Measurements from ENCODE around the gene CCR7. TPM values are rescaled to one million over a fixed set of nuclear protein-coding genes. Genes with fewer than 3 reads are reported as not detected.

CCR7 gene
- total RNA-seq, 1 donor from 2014 or later: not detected

DNA sequence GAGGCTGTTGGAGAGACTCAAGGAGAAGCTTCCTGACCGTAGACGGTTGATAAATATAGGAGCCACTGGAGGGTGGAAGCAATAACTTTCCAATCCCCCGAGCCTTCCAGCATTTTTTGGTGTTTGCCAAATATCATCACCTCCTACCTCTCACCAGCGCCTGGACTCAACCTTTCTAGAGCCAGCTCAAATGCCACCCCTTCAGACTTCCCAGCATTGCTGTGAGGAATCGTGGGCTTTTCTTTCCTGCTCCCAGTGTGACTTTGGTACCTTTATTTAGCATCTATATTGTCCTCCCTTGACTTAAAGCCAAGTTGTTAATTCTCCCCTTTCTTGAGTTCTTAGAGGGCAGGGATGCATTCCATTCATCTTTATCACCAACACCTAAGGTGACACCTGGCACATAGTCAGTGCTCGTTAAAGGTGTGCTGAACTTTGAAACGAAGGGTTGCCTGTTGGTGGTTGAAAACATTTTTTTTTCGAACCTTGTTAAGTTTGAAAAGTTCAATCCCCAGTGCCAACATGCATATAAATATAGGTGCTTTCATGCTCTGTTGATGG lies 35.3 kb upstream of the CCR7 start:
- no peak for DNase-seq (ENCODE audit: low read depth)
- H3K4me3 ChIP-seq (ENCODE audit: low read depth, low read length): no peak overlapping the region
- TF ChIP-seq, protein P1, sequence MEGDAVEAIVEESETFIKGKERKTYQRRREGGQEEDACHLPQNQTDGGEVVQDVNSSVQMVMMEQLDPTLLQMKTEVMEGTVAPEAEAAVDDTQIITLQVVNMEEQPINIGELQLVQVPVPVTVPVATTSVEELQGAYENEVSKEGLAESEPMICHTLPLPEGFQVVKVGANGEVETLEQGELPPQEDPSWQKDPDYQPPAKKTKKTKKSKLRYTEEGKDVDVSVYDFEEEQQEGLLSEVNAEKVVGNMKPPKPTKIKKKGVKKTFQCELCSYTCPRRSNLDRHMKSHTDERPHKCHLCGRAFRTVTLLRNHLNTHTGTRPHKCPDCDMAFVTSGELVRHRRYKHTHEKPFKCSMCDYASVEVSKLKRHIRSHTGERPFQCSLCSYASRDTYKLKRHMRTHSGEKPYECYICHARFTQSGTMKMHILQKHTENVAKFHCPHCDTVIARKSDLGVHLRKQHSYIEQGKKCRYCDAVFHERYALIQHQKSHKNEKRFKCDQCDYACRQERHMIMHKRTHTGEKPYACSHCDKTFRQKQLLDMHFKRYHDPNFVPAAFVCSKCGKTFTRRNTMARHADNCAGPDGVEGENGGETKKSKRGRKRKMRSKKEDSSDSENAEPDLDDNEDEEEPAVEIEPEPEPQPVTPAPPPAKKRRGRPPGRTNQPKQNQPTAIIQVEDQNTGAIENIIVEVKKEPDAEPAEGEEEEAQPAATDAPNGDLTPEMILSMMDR (conservative IDR thresholded peaks at IDR 0.05; ENCODE audit: low read depth, low read length): no peak

DNA sequence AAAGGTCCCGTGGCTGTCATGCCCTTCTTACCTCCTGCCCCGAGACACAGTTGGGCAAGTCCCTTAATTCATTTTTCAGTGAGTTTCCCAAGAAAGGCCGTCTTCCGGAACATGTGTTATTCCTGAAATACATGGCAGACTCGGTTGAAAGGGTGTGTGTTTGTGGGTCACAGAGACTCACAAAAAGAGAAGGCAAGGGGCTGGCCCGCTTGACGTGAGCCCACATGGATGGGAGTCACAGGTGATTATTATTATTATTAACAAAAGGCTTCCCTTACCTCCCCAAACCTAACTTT lies 34.1 kb upstream of the CCR7 start:
- DNase-seq (ENCODE audit: low read depth): no peak
- TF ChIP-seq, protein P1 (conservative IDR thresholded peaks at IDR 0.05; ENCODE audit: low read depth, low read length): no peak
- no peak overlapping the region for H3K4me3 ChIP-seq (ENCODE audit: low read depth, low read length)

DNA sequence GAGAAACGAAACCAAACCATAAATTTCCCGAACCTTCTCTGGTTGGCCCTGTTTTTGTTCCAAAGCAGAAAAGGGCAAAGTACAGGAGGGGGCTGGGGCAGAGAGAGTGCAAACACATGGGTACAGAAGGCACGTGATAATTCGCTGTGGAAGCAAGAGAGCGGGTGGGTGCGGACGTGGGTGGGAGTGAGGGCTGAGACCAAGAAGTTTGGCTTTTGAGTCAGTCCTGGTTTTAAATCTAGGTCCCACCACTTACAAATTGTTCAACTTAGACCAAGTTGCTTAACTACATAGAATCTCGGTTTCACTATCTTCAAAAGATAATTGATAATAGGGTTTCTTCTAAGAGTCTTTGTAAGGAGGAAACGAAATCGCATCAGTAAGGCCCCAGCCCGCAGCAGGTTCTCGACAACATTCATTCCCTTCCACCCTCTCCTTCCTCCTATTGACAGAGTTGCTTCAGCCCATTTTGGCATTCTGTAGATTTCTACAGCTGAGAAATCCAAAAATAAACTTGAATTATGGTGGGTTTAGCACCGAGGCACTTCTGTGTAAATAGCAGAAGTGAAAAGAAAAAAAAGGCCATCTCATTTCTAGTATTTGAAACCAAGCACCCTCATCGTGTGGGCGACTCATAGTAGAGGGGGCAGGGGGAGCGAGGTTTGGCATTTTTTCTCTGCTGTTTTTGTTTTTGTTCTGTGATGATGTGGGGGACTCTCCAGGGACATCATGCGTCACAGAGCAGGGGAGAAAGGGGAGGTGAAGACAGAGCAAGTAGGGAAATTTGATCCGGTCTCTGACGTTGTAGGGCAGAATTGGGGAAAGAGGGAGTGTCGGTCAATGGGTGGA lies 33.6 kb upstream of the CCR7 start:
- DNase-seq (ENCODE audit: low read depth): no peak
- TF ChIP-seq, protein P1 (conservative IDR thresholded peaks at IDR 0.05; ENCODE audit: low read depth, low read length): no peak
- no peak overlapping the region for H3K4me3 ChIP-seq (ENCODE audit: low read depth, low read length)

DNA sequence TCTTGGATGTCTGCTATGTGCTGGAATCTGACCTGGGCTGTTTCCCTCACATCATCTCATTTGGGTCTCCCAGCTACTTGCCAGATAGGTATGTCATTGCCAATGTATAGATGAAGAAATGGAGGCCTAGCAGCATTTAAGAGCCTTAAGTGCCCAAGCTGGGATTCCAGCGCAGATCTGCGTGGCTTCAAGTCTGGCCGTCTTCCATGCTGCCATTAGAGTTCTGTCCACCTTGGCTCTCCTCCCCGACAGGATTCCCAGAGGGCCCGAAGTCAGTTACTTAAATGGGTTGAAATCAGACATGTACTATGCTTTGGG lies 33.0 kb upstream of the CCR7 start:
- H3K4me3 ChIP-seq (ENCODE audit: low read depth, low read length): no peak overlapping the region
- DNase-seq (ENCODE audit: low read depth): no peak
- TF ChIP-seq, protein P1 (conservative IDR thresholded peaks at IDR 0.05; ENCODE audit: low read depth, low read length): no peak

DNA sequence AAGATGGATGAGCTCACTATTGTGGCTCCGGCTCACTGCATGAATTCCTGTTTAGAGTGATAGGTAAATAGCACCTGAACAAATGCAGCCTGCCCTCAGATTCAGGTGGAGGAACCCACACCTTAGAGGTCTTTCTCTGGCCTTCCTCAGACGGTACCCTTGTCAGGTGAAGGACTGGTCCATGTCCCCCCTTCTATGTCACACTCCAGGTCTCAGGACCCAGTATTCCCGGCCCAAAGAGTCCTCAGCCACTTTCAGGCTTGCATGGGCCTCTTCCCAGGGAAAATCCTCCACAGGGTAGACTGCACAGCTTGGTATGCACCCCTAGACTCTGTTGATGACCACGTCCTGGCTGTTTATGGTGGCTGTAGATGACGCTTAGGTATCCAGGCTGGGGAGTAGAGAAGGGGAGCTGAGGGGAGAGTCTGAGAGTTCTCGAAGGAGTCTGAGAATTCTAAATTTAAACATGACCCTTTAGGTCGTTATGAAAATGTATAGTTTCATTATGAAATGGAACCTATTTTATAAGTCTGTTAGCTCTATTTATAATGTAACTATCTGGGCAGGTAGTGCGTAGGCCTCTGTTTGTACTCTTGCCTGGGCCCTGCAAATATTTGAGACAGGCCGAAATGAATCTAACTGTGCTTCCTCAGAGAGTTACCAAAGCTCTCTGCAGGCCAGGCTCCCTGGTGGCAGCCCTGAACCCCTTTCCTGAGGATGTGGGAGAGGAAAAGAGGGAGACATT lies 32.5 kb upstream of the CCR7 start:
- DNase-seq (ENCODE audit: low read depth): no peak
- H3K4me3 ChIP-seq (ENCODE audit: low read depth, low read length): no peak overlapping the region
- TF ChIP-seq, protein P1 (conservative IDR thresholded peaks at IDR 0.05; ENCODE audit: low read depth, low read length): no peak

DNA sequence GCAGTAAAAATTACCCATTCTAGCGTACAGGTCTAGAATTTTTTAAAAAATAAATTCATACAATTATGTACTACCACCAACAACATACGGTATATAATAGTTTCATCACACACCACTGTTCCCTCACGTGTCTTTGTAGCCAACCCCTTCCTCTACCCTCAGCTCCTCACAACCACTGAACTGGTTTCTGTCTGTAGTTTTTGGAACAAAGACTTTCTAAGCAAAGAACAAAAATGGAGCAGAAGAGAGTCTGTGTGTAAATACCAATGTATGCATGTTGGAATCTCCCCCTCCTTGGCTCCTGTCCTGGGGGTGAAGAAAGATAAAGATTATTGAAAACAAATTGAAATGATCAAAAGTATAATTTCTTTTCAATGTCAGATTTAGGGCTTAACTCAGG lies 31.9 kb upstream of the CCR7 start:
- H3K4me3 ChIP-seq (ENCODE audit: low read depth, low read length): no peak overlapping the region
- TF ChIP-seq, protein P1 (conservative IDR thresholded peaks at IDR 0.05; ENCODE audit: low read depth, low read length): no peak
- no peak for DNase-seq (ENCODE audit: low read depth)
